ENCODE results near the gene CLEC1A.
"Not testable (repeated sequence)": the region's sequence is repeated elsewhere in the genome, so short reads cannot be mapped to it uniquely, and the experiment has no call there.

Gene CLEC1A

DNA sequence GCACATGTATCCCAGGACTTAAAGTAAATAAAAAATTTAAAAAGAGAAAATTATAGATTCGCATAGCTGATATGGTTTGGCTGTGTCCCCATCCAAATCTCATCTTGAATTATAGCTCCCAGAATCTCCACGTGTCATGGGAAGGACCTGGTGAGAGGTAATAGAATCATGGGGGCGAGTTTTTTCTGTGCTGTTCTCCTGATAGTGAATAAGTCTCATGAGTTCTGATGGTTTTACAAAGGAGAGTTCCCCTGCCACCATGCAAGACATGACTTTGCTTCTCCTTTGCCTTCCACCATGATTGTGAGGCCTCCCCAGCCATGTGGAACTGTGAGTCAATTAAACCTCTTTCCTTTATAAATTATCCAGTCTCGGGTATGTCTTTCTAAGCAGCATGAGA, 72.1 kb downstream of the CLEC1A start:
- H3K27ac ChIP-seq (ENCODE audit: insufficient read depth in 1 of 2, low read depth in 1 of 2, low read length in 2 of 2, poor library complexity in 1 of 2, severe bottlenecking in 2 of 2); H3K4me3 ChIP-seq (ENCODE audit: control insufficient read depth in 1 of 7, extremely low read depth in 1 of 7, insufficient read depth in 4 of 7, low read depth in 2 of 7, low read length in 6 of 7); H3K9me3 ChIP-seq (ENCODE audit: control extremely low read depth in 1 of 5, control insufficient read depth in 4 of 5, insufficient read depth in 2 of 5, low read depth in 1 of 5, low read length in 4 of 5); DNase-seq; H3K27me3 ChIP-seq (replicated peaks in 2 of 5; ENCODE audit: control insufficient read depth in 4 of 5, insufficient read depth in 5 of 5, low read length in 4 of 5); H3K36me3 ChIP-seq (ENCODE audit: control insufficient read depth in 4 of 4, insufficient read depth in 4 of 4, low read length in 3 of 4): not testable (repeated sequence)
- POLR2A ChIA-PET, result interaction anchor here (0.6 kb wide), 1 partner anchor 16 kb away, joined by 3 read pairs; no protein-coding TSS in a partner anchor
- WGBS (ENCODE audit: insufficient coverage), result 100% methylated on average over 2 of the region's 4 CpGs
- H3K4me1 ChIP-seq (ENCODE audit: control extremely low read depth in 1 of 4, control insufficient read depth in 4 of 4, insufficient read depth in 4 of 4, low read length in 3 of 4), result peaks cover 0 to 15% (median 3%) of the 10 kb centered on the region in 4 experiments
- CTCF ChIA-PET, result interaction anchor here (1.5 kb wide), 1 partner anchor 16 kb away, joined by 3 read pairs; the partner anchor contains the start of gene CLEC12B

DNA sequence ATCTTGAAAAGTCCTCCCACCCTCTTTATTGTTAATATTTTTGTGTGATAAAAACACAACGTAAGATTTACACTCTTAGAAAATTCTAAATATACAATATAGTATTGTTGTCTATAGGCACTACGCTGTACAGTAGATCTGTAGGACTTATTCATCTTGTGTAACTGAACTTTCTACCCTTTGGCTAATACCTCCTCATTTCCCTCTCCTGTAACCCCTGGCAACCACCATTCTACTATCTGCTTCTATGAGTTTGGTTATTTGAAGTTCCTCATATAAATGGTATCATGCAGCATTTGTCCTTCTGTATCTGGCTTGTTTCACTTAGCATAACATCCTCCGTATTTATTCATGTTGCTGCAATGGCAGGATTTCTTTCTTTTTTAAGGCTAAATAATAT, 73.5 kb downstream of the CLEC1A start:
- Histone ChIP-seq H3K9me3 (ENCODE audit: control extremely low read depth in 1 of 5, control insufficient read depth in 4 of 5, insufficient read depth in 2 of 5, low read depth in 1 of 5, low read length in 4 of 5) (no peaks in the 10 kb centered on the region), H3K27ac (ENCODE audit: insufficient read depth in 1 of 2, low read depth in 1 of 2, low read length in 2 of 2, poor library complexity in 1 of 2, severe bottlenecking in 2 of 2) (no peak overlapping the region), H3K36me3 (ENCODE audit: control insufficient read depth in 4 of 4, insufficient read depth in 4 of 4, low read length in 3 of 4) (no peaks in the 10 kb centered on the region), H3K4me3 (ENCODE audit: control insufficient read depth in 1 of 7, extremely low read depth in 1 of 7, insufficient read depth in 4 of 7, low read depth in 2 of 7, low read length in 6 of 7) (no peak overlapping the region), H3K4me1 (ENCODE audit: control extremely low read depth in 1 of 4, control insufficient read depth in 4 of 4, insufficient read depth in 4 of 4, low read length in 3 of 4) (peaks cover 0 to 6% (median 3%) of the 10 kb centered on the region in 4 experiments), H3K27me3 (replicated peaks in 2 of 5; ENCODE audit: control insufficient read depth in 4 of 5, insufficient read depth in 5 of 5, low read length in 4 of 5) (no peaks in the 10 kb centered on the region)
- CTCF ChIA-PET, result interaction anchor here (1.1 to 1.2 kb wide), 3 partner anchors 44 to 115 kb away, joined by 3 read pairs; no protein-coding TSS in a partner anchor
- 100% methylated on average over 1 of the region's 3 CpGs for WGBS (ENCODE audit: insufficient coverage)
- peak in 2 of 3 donors; percentile 18 to 23 for DNase-seq
- POLR2A ChIA-PET, result no interaction called here

DNA sequence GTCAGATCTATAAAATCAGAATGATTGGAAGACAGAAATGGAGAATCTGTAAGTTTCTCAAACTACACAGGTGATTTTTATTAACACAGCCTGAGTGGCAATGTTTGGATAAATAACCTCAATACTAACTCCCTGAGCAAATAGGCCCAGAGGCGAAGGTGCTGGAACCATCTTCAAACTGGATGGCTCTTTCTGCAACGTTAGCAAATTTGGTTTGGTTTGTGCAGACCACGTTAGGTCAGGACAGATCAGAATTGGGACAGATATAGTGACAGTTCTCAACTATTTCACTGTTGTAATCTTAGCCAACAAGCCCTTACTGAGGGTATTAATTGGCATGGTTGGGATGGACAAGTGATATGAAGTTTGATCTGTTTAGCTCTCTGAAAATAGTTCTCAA, 77.4 kb downstream of the CLEC1A start:
- ChIA-PET CTCF (interaction anchor here (1.4 kb wide), 1 partner anchor 21 kb away, joined by 3 read pairs; no protein-coding TSS in a partner anchor), POLR2A (no interaction called here)
- peaks cover 0 to 22% (median 19%) of the 10 kb centered on the region in 4 experiments for H3K4me1 ChIP-seq (ENCODE audit: control extremely low read depth in 1 of 4, control insufficient read depth in 4 of 4, insufficient read depth in 4 of 4, low read length in 3 of 4)
- no peak overlapping the region for H3K4me3 ChIP-seq (ENCODE audit: control insufficient read depth in 1 of 7, extremely low read depth in 1 of 7, insufficient read depth in 4 of 7, low read depth in 2 of 7, low read length in 6 of 7)
- H3K27me3 ChIP-seq (replicated peaks in 2 of 5; ENCODE audit: control insufficient read depth in 4 of 5, insufficient read depth in 5 of 5, low read length in 4 of 5), result no peaks in the 10 kb centered on the region
- H3K27ac ChIP-seq (ENCODE audit: insufficient read depth in 1 of 2, low read depth in 1 of 2, low read length in 2 of 2, poor library complexity in 1 of 2, severe bottlenecking in 2 of 2), result no peak overlapping the region
- no peak for DNase-seq
- WGBS (ENCODE audit: insufficient coverage), result 97% methylated on average over 3 of the region's 3 CpGs
- no peaks in the 10 kb centered on the region for H3K36me3 ChIP-seq (ENCODE audit: control insufficient read depth in 4 of 4, insufficient read depth in 4 of 4, low read length in 3 of 4)
- H3K9me3 ChIP-seq (ENCODE audit: control extremely low read depth in 1 of 5, control insufficient read depth in 4 of 5, insufficient read depth in 2 of 5, low read depth in 1 of 5, low read length in 4 of 5), result peaks cover 0 to 2% (median 0%) of the 10 kb centered on the region in 5 experiments
